Adrenal gland (tissue), 12 donors: ENCODE results near the gene C20orf141. TPM values are rescaled to one million over a fixed set of nuclear protein-coding genes. Genes with fewer than 3 reads are reported as not detected.

Experiments
- DNase-seq, 7 donors: peaks; one replicate each; pipeline ENCODE4 v3.0.0-alpha.2; 2019 to 2020
- H3K27ac ChIP-seq, 5 donors: fragments of 200-600 bp; sonication (generic) in 4 of 5; 1 replicate in 3 of 5; 2 replicates in 2 of 5; pipeline versions ENCODE4 v1.5.1 to v1.8.0; 2016 to 2020; ENCODE audit warnings: mild to moderate bottlenecking in 1 of 5
- H3K27me3 ChIP-seq: fragments of 200-600 bp; 2 replicates; pipeline ENCODE4 v1.8.0; 2021
- H3K36me3 ChIP-seq, 2 donors: fragments of 200-600 bp; replicated peaks in 1 of 2; 1 replicate in 1 of 2; 2 replicates in 1 of 2; pipeline versions ENCODE4 v1.5.1 to v1.8.0; 2018 to 2022
- H3K4me1 ChIP-seq, 2 donors: fragments of 200-600 bp; replicated peaks in 1 of 2; 1 replicate in 1 of 2; 2 replicates in 1 of 2; pipeline versions ENCODE4 v1.5.1 to v1.8.0; 2018 to 2021
- H3K4me3 ChIP-seq, 4 donors: fragments of 200-600 bp; sonication (generic) in 3 of 4; one replicate each; pipeline ENCODE4 v1.5.1; 2016 to 2018
- H3K9me3 ChIP-seq, 3 donors: fragments of 200-600 bp; sonication (generic) in 1 of 3; replicated peaks in 1 of 3; 1 replicate in 2 of 3; 2 replicates in 1 of 3; pipeline versions ENCODE4 v1.5.1 to v1.8.0; 2016 to 2021
- CTCF ChIP-seq, 6 experiments: fragments of 450-650 bp in 4 of 6; fragments of 200-600 bp in 2 of 6; sonication (generic) in 1 of 6; IDR thresholded peaks; 1 replicate in 5 of 6; 2 replicates in 1 of 6; pipeline versions ENCODE4 v1.5.1 to v1.8.0; 2016 to 2021; ENCODE audit warnings: antibody characterized with exemption in 6 of 6, mild to moderate bottlenecking in 2 of 6, moderate library complexity in 1 of 6
- POLR2A ChIP-seq, 2 donors: fragments of 450-650 bp; IDR thresholded peaks; one replicate each; pipeline ENCODE4 v1.6.1; 2017; ENCODE audit warnings: antibody characterized with exemption in 2 of 2, mild to moderate bottlenecking in 2 of 2, moderate library complexity in 1 of 2
- WGBS, 4 donors: extraction: QIAGEN DNeasy Blood & Tissue Kit in 2 of 4; methylation state at CpG; one replicate each; pipeline versions ENCODE4 v1.1.5 to v1.1.7; 2013 to 2017; 5-methylcytosine and 5-hydroxymethylcytosine counted together
- intact Hi-C, 2 donors: fragments of 100-400 bp; cut with DNase I; formaldehyde crosslinking; loops; one replicate each; pipeline versions ENCODE4 v1.14.1 to v1.15.0; 2022 to 2023
- polyA plus RNA-seq, 3 donors: library from polyadenylated mRNA; stranded (reverse); fragments of 200-250 nt in 2 of 3; fragments of 350-450 nt in 1 of 3; fragmentation: Illumina TruSeq in 1 of 3; extraction: RNeasy Lipid Tissue Mini Kit (QIAGEN cat#74804) in 1 of 3; gene quantifications; one replicate each; pipeline ENCODE4 v1.2.3, GENCODE V29; 2013 to 2014
- total RNA-seq, 9 donors: library from RNA; depleted of rRNA in 4 of 9; stranded (reverse); fragments of >200 nt in 4 of 9; fragments of 120-200 nt in 1 of 9; fragmentation: NEBNext Ultra II Directional in 1 of 9; extraction: Animal tissue kit (Norgen Biotek cat#: 25700) in 1 of 9; gene quantifications; one replicate each; pipeline versions ENCODE4 v1.1.0 to v1.2.4, GENCODE V29; 2013 to 2023
- donor health status: healthy with polysubstance abuse.
- donor health status: Bipolar disorder and iron deficiency.
- donor health status: DM: yes; HTN: yes; CAD: no.
- donor health status: DM: no; HTN: no; CAD: no.
- donor health status: DM: no; HTN: no; CAD: no.
- donor health status: DM: yes; HTN: yes; CAD: no.

C20orf141 gene
- total and polyA plus RNA-seq, 12 donors = 0.30 TPM; not detected in 11

- no peak overlapping the region for H3K4me3 ChIP-seq
- no peak overlapping the region for H3K27ac ChIP-seq
- intact Hi-C loops = no loop called here
- H3K4me1 ChIP-seq = peaks cover 12 to 17% of the 10 kb centered on the region in 2 donors
- TF ChIP-seq CTCF (IDR thresholded peaks at IDR 0.05) (no peak), POLR2A (IDR thresholded peaks at IDR 0.05) (no peak)
- no peaks in the 10 kb centered on the region for H3K36me3 ChIP-seq
- no peaks in the 10 kb centered on the region for H3K27me3 ChIP-seq
- DNase-seq = peak in 1 of 7 donors; percentile 19
- WGBS, 4 donors = 96 to 98% (median 98%) methylated on average over 9 to 15 of the region's 15 CpGs
- H3K9me3 ChIP-seq = no peaks in the 10 kb centered on the region
Observed at GRCh38 chr20:2838847-2839671, 24.3 kb downstream of the C20orf141 start.

GRCh38 chr20:2839732-2840137, 24.9 kb downstream of the C20orf141 start:
- no peak for TF ChIP-seq CTCF (IDR thresholded peaks at IDR 0.05)
- no peak for TF ChIP-seq POLR2A (IDR thresholded peaks at IDR 0.05)
- 84 to 90% (median 87%) methylated on average over 4 to 21 of the region's 21 CpGs for WGBS, 4 donors
- Histone ChIP-seq H3K4me3 (peak overlapping the region in 3 of 4 donors; percentile 67 to 81 (median 70)), H3K36me3 (no peaks in the 10 kb centered on the region), H3K4me1 (peaks cover 12 to 17% of the 10 kb centered on the region in 2 donors), H3K27ac (peak overlapping the region in 3 of 5 donors; percentile 72 to 94 (median 91)), H3K9me3 (no peaks in the 10 kb centered on the region), H3K27me3 (no peaks in the 10 kb centered on the region)
- peak in 1 of 7 donors; percentile 30 for DNase-seq
- intact Hi-C loops = no loop called here

GRCh38 chr20:2840138-2840966, 25.6 kb downstream of the C20orf141 start, which contains the start of the genes PCED1A and VPS16:
Gene PCED1A, minus strand, starts transcription at chr20:2840655. Its CDS starts 743 bp downstream, at chr20:2839912.
Gene VPS16, plus strand, starts transcription at chr20:2840745. Its CDS starts 30 bp downstream, at chr20:2840775.
- WGBS, 4 donors = 0 to 3% (median 2%) methylated on average over 1 to 98 of the region's 98 CpGs; no CpG with 5 or more reads in 1 of the 4 donors
- intact Hi-C loops = no loop called here

More at GRCh38 chr20:2840138-2840966, 25.6 kb downstream of the C20orf141 start, which contains the start of the genes PCED1A and VPS16:
- peak within 1 kb of the TSS; percentile 67 to 81 (median 70) for H3K4me3 ChIP-seq
- no peaks in the 10 kb centered on the region for H3K9me3 ChIP-seq
- peaks cover 12 to 17% of the 10 kb centered on the region in 2 donors for H3K4me1 ChIP-seq
- peak; percentile 83 to 92 (median 89) for DNase-seq
- TF ChIP-seq POLR2A (IDR thresholded peaks at IDR 0.05) (peak; percentile 40 to 50), CTCF (IDR thresholded peaks at IDR 0.05) (no peak)
- H3K27me3 ChIP-seq = no peaks in the 10 kb centered on the region
- H3K36me3 ChIP-seq = no peaks in the 10 kb centered on the region
- peak within 1 kb of the TSS; percentile 61 to 94 (median 83) for H3K27ac ChIP-seq
